ENCODE measurements around the gene MAL. TPM values are rescaled to one million over a fixed set of nuclear protein-coding genes. Genes with fewer than 3 reads are reported as not detected.

The MAL gene
- total RNA-seq, 1 experiment from 2014 or later, result not detected

- CTCF ChIA-PET, result interaction anchor here (0.9 to 2.2 kb wide), 2 partner anchors 10 to 18 kb away, joined by 3 to 11 read pairs; no protein-coding TSS in a partner anchor
- Mint-ChIP-seq H3K27me3 (ENCODE audit: insufficient read depth, unreplicated experiment) (peaks cover 53% of the 10 kb centered on the region), H3K27ac (ENCODE audit: low read depth, unreplicated experiment) (no peak overlapping the region), H3K4me3 (ENCODE audit: unreplicated experiment) (no peak overlapping the region), H3K9me3 (ENCODE audit: unreplicated experiment) (no peaks in the 10 kb centered on the region), H3K36me3 (ENCODE audit: insufficient read depth, unreplicated experiment) (no peaks in the 10 kb centered on the region), H3K4me1 (ENCODE audit: insufficient read depth, unreplicated experiment) (no peaks in the 10 kb centered on the region)
- TF ChIP-seq CTCF (IDR thresholded peaks at IDR 0.05; ENCODE audit: unreplicated experiment), result no peak
- intact Hi-C loops (cut with micrococcal nuclease), result no loop called here
- no TSS peak for BruUV-seq (replicated peaks)
- no peak for DNase-seq (ENCODE audit: unreplicated experiment)
- POLR2A ChIA-PET, result no interaction called here
Measured at GRCh38 chr2:95057535-95058370, 32.2 kb downstream of the MAL start.

GRCh38 chr2:95058466-95058988 is 33.0 kb downstream of the MAL start:
- H3K27ac Mint-ChIP-seq (ENCODE audit: low read depth, unreplicated experiment), result no peak overlapping the region
- TF ChIP-seq CTCF (IDR thresholded peaks at IDR 0.05; ENCODE audit: unreplicated experiment), result no peak
- H3K4me3 Mint-ChIP-seq (ENCODE audit: unreplicated experiment), result no peak overlapping the region
- no peak for DNase-seq (ENCODE audit: unreplicated experiment)
- peaks cover 57% of the 10 kb centered on the region for H3K27me3 Mint-ChIP-seq (ENCODE audit: insufficient read depth, unreplicated experiment)
- intact Hi-C loops (cut with micrococcal nuclease), result no loop called here
- no TSS peak for BruUV-seq (replicated peaks)
- H3K4me1 Mint-ChIP-seq (ENCODE audit: insufficient read depth, unreplicated experiment), result no peaks in the 10 kb centered on the region
- no peaks in the 10 kb centered on the region for H3K9me3 Mint-ChIP-seq (ENCODE audit: unreplicated experiment)
- no peaks in the 10 kb centered on the region for H3K36me3 Mint-ChIP-seq (ENCODE audit: insufficient read depth, unreplicated experiment)
- POLR2A ChIA-PET, result no interaction called here
- CTCF ChIA-PET, result interaction anchor here (2.2 kb wide), 1 partner anchor 18 kb away, joined by 11 read pairs; no protein-coding TSS in a partner anchor

GRCh38 chr2:95058989-95059641 is 33.6 kb downstream of the MAL start:
- POLR2A ChIA-PET, result no interaction called here
- H3K9me3 Mint-ChIP-seq (ENCODE audit: unreplicated experiment), result no peaks in the 10 kb centered on the region
- CTCF ChIA-PET, result interaction anchor here (2.2 kb wide), 1 partner anchor 17 kb away, joined by 11 read pairs; no protein-coding TSS in a partner anchor
- intact Hi-C loops (cut with micrococcal nuclease), result no loop called here
- H3K4me3 Mint-ChIP-seq (ENCODE audit: unreplicated experiment), result no peak overlapping the region
- no TSS peak for BruUV-seq (replicated peaks)
- no peak for DNase-seq (ENCODE audit: unreplicated experiment)
- no peak for TF ChIP-seq CTCF (IDR thresholded peaks at IDR 0.05; ENCODE audit: unreplicated experiment)
- no peaks in the 10 kb centered on the region for H3K36me3 Mint-ChIP-seq (ENCODE audit: insufficient read depth, unreplicated experiment)
- peaks cover 57% of the 10 kb centered on the region for H3K27me3 Mint-ChIP-seq (ENCODE audit: insufficient read depth, unreplicated experiment)
- no peak overlapping the region for H3K27ac Mint-ChIP-seq (ENCODE audit: low read depth, unreplicated experiment)
- no peaks in the 10 kb centered on the region for H3K4me1 Mint-ChIP-seq (ENCODE audit: insufficient read depth, unreplicated experiment)

GRCh38 chr2:95059656-95060370 is 34.3 kb downstream of the MAL start:
- H3K27me3 Mint-ChIP-seq (ENCODE audit: insufficient read depth, unreplicated experiment), result peaks cover 57% of the 10 kb centered on the region
- no peaks in the 10 kb centered on the region for H3K36me3 Mint-ChIP-seq (ENCODE audit: insufficient read depth, unreplicated experiment)
- intact Hi-C loops (cut with micrococcal nuclease), result no loop called here
- H3K27ac Mint-ChIP-seq (ENCODE audit: low read depth, unreplicated experiment), result no peak overlapping the region
- ChIA-PET CTCF (interaction anchor here (2.2 kb wide), 1 partner anchor 16 kb away, joined by 11 read pairs; no protein-coding TSS in a partner anchor), POLR2A (no interaction called here)
- no peaks in the 10 kb centered on the region for H3K9me3 Mint-ChIP-seq (ENCODE audit: unreplicated experiment)
- no peak overlapping the region for H3K4me3 Mint-ChIP-seq (ENCODE audit: unreplicated experiment)
- TF ChIP-seq CTCF (IDR thresholded peaks at IDR 0.05; ENCODE audit: unreplicated experiment), result no peak
- no TSS peak for BruUV-seq (replicated peaks)
- H3K4me1 Mint-ChIP-seq (ENCODE audit: insufficient read depth, unreplicated experiment), result no peaks in the 10 kb centered on the region
- no peak for DNase-seq (ENCODE audit: unreplicated experiment)

Data from MCF 10A (cell line).